Measurements from ENCODE around the gene CMTM6.

CMTM6 gene

GRCh38 chr3:32450992-32451659, 51.5 kb downstream of the CMTM6 start:
- FAIRE-seq (no peak), DNase-seq (ENCODE audit: insufficient read length, low spot score) (no peak)
- TF ChIP-seq CTCF (IDR thresholded peaks at IDR 0.05; ENCODE audit: insufficient read depth, missing control alignments) = no peak

DNA sequence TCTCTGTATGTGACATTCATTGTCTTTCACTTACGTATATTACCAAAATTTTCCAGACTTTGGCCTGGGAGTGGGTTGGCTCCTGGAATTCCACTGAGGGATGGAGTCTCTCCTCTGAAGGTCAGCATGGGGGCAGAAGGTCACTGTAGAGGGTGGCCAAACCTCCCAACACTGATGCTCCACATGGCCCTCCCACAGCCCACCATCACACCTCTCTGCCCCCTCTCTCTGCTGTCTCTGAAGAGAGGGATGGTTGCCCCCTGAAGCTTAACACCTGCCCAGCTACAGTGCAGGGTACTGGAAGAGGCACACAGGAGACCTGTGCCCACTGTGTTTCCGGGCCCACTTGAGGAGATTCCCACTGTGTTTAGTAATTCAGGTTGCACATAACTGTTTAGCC, 52.2 kb downstream of the CMTM6 start:
- FAIRE-seq = no peak
- no peak for DNase-seq (ENCODE audit: insufficient read length, low spot score)
- no peak for TF ChIP-seq CTCF (IDR thresholded peaks at IDR 0.05; ENCODE audit: insufficient read depth, missing control alignments)

DNA sequence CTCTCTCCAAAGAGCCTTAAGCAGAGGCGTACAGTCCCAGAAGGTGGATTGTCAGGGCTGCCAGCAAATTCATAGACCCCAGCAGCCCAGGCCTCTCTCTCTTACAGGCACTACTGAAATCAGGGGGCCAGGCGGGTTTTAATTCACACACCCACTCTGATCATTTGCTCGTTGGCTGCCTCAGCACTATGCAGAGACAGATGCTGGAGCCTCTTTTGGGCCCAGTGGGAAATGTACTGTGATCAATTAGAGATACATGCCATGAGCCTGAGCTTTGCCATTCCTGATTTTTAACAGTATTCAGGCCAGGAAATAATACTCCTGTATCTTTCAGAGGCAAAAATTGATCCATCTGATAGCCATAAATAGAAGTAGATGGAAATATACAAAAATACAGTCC, 53.0 kb downstream of the CMTM6 start:
- FAIRE-seq (no peak), DNase-seq (ENCODE audit: insufficient read length, low spot score) (no peak)
- no peak for TF ChIP-seq CTCF (IDR thresholded peaks at IDR 0.05; ENCODE audit: insufficient read depth, missing control alignments)

DNA sequence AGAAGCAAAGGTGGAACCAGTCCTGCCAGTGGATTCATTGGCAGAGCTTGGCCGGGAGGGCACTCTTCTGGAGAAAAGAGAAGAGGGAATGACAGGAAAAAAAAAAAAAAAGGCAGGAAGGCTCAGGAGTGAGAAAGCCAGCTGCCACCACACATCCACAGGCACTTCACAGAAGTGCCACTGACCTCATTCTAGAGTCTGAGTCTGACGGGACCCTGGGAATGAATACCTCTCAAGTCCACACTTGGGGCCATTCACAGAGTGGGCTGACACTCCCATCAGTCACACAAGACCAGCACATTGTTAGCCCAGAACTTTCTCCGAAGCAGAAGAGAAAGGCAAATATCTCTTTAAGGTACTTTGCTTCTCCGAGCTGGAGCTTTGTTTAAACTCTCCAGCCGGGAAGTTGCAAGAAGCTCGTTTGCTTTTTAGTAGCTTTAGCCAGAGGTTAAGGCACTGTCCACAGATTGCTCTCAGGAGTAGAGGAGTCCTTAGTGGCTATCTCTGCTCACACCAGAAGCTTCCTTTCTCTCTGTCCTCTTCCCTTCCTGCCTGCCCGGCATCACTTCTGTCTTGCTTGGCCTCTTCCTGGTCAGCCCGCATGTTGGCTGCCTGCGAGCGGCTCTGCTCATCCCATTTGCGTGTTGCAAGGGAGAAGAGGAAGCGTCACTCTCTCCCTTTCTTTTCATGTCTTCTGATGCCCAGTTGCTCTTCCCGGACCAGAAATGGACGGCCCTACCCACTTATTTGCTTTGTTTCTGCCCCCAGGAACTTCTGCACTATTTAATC, 53.8 kb downstream of the CMTM6 start:
- TF ChIP-seq CTCF (IDR thresholded peaks at IDR 0.05; ENCODE audit: insufficient read depth, missing control alignments) = no peak
- no peak for FAIRE-seq
- DNase-seq (ENCODE audit: insufficient read length, low spot score) = no peak

DNA sequence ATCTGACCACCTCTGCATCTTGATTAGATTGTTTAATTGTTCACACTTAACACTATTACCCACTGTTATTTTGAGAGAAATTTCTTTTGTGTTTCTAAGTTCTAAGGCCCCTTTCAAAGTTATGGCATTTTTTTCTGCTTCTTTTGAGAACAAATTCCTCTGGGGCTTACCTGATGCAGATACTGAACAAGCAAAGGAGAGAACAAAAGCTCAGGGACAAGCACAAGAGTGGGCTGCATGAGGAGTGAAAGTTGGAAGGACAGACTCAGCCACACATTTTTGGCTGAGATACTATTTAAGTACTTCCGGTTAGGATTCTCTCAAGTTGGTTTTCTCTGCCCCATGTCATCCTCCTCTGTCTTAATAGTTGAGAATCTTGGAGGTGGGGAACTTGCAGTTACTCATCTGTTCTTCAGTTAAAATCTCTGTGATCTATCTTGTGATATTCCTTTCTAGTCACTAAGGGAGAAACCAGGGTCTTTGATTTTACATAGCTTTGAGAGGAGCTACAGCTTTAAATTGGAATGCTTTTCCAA, 54.7 kb downstream of the CMTM6 start:
- no peak for DNase-seq (ENCODE audit: insufficient read length, low spot score)
- no peak for FAIRE-seq
- no peak for TF ChIP-seq CTCF (IDR thresholded peaks at IDR 0.05; ENCODE audit: insufficient read depth, missing control alignments)

- no peak for FAIRE-seq
- TF ChIP-seq CTCF (IDR thresholded peaks at IDR 0.05; ENCODE audit: insufficient read depth, missing control alignments) = no peak
- DNase-seq (ENCODE audit: insufficient read length, low spot score) = no peak
These were observed 59.2 kb downstream of the CMTM6 start for GRCh38 chr3:32443478-32443877.

- DNase-seq (ENCODE audit: insufficient read length, low spot score) (no peak), FAIRE-seq (no peak)
- TF ChIP-seq CTCF (IDR thresholded peaks at IDR 0.05; ENCODE audit: insufficient read depth, missing control alignments) = no peak
These were observed 59.9 kb downstream of the CMTM6 start for GRCh38 chr3:32442766-32443165.
